ENCODE results near the gene APOC3. TPM values are rescaled to one million over a fixed set of nuclear protein-coding genes. Genes with fewer than 3 reads are reported as not detected.

The APOC3 gene
- total RNA-seq, 1 experiment from 2014 or later: 3.5 TPM

GRCh38 chr11:116790167-116791001 is 39.3 kb upstream of the APOC3 start:
- Histone ChIP-seq H3K9me3 (ENCODE audit: control insufficient read depth in 1 of 2, insufficient read depth in 1 of 2, low read depth in 1 of 2, low read length in 2 of 2) (no peaks in the 10 kb centered on the region), H3K9ac (ENCODE audit: low read length) (no peak overlapping the region), H3K79me2 (ENCODE audit: insufficient read depth, low read length) (peaks cover 19% of the 10 kb centered on the region), H3K4me1 (ENCODE audit: control insufficient read depth in 1 of 2, insufficient read depth in 2 of 2, low read length in 2 of 2) (peaks cover 12 to 38% of the 10 kb centered on the region in 2 experiments), H3K4me3 (replicated peaks in 1 of 2; ENCODE audit: low read depth in 1 of 2, low read length in 2 of 2) (no peak overlapping the region), H3K4me2 (ENCODE audit: low read length) (no peak overlapping the region), H3K27ac (ENCODE audit: low read depth, low read length) (no peak overlapping the region), H4K20me1 (ENCODE audit: insufficient read depth) (no peaks in the 10 kb centered on the region), H2AFZ (ENCODE audit: low read depth, low read length, poor library complexity, severe bottlenecking) (no peak overlapping the region), H3K27me3 (ENCODE audit: insufficient read depth, low read length) (no peaks in the 10 kb centered on the region), H3K36me3 (ENCODE audit: control insufficient read depth in 1 of 2, insufficient read depth in 2 of 2, low read length in 2 of 2) (peaks cover 5 to 11% of the 10 kb centered on the region in 2 experiments; a peak in 3 of 4 replicates), H3K9me2 (ENCODE audit: insufficient read depth) (no peaks in the 10 kb centered on the region)
- intact Hi-C loops (cut with micrococcal nuclease): loop anchor here (1.0 to 5.0 kb wide), 3 partner anchors 46 to 437 kb away; no protein-coding TSS in a partner anchor
- ChIA-PET POLR2A (no interaction called here), RAD21 (ENCODE audit: low non-redundant PET in 1 of 2, low total read pairs in 2 of 2, uncharacterized antibody in 2 of 2, unreplicated experiment in 2 of 2) (interaction anchor here (0.8 to 1.1 kb wide), 4 partner anchors 45 to 436 kb away, joined by 3 to 14 read pairs (median 6); no protein-coding TSS in a partner anchor), CTCF (interaction anchor here (0.7 to 2.9 kb wide), 20 partner anchors 8 to 436 kb away, joined by 3 to 58 read pairs (median 4); partner anchors contain the start of genes APOA1 and PAFAH1B2)
- no TSS peak for BruUV-seq (replicated peaks)
- DNase-seq (ENCODE audit: low read depth, low spot score): no peak
- ATAC-seq: no peak
- TF ChIP-seq REST (IDR thresholded peaks at IDR 0.05; ENCODE audit: low read depth) (no peak), ATF3 (IDR thresholded peaks at IDR 0.05) (no peak), EZH2 (IDR thresholded peaks at IDR 0.05) (no peak), ZFX (IDR thresholded peaks at IDR 0.05) (no peak), POLR2AphosphoS5 (IDR thresholded peaks at IDR 0.05; ENCODE audit: low read depth, low read length) (no peak), TCF7L2 (IDR thresholded peaks at IDR 0.05; ENCODE audit: borderline replicate concordance, extremely low read depth, insufficient read depth, insufficient read length) (no peak), JUND (IDR thresholded peaks at IDR 0.05) (no peak), SRF (IDR thresholded peaks at IDR 0.05; ENCODE audit: low read depth) (no peak)

All from HCT116 (cell line).